ENCODE results near the gene CDH24.

DNA sequence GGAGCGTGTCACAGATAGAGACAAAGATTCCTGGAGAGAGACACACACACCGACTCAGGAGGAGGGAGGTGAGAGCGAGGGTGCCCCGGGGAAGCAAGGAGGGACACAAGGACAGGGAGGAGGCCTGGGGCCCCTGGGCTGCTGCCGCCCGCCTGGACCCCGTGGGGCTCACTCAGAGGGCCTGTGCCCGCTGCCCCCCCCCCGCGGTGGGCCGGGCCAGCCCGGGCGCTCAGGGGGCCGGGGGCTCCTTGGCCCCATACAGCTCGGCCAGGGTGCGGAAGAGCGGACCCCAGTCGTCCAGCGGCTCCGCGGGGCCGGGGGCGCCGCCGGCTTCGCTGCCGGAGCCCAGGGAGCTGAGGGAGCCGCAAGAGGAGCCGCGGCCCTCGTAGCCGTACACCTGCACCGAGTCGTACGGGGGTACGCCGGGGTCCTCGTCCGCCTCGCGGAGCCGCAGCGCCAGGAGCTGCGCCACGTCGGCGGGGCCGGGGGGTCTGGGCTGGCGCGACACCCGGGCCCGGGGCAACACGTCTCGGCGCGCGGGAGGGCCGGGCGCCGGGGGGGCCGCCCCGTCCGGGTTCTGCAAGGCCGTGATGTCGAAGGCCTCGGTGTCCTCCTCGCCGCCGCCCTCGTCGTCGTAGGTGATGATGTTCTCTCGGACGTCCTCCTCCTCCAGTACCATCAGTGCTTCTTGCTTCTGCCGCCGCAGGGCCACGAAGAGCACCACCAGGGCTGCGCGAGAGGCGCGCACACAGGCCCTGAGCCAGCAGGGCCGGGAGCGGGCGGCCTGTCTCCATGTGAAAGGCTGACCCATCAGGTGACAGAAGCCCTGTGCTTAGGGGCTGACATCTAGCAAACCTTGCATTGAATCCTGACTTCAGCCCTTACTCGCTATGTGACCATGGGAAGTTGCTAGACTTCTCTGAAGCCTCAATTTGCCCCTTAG is 9.3 kb downstream of the CDH24 start:
- TF ChIP-seq, protein P1, sequence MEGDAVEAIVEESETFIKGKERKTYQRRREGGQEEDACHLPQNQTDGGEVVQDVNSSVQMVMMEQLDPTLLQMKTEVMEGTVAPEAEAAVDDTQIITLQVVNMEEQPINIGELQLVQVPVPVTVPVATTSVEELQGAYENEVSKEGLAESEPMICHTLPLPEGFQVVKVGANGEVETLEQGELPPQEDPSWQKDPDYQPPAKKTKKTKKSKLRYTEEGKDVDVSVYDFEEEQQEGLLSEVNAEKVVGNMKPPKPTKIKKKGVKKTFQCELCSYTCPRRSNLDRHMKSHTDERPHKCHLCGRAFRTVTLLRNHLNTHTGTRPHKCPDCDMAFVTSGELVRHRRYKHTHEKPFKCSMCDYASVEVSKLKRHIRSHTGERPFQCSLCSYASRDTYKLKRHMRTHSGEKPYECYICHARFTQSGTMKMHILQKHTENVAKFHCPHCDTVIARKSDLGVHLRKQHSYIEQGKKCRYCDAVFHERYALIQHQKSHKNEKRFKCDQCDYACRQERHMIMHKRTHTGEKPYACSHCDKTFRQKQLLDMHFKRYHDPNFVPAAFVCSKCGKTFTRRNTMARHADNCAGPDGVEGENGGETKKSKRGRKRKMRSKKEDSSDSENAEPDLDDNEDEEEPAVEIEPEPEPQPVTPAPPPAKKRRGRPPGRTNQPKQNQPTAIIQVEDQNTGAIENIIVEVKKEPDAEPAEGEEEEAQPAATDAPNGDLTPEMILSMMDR (IDR thresholded peaks at IDR 0.05 in 4 of 5, conservative IDR thresholded peaks at IDR 0.05 in 1 of 5): no peak
- no peak for TF ChIP-seq POLR2A (IDR thresholded peaks at IDR 0.05)
